ENCODE results near the gene APEH. TPM values are rescaled to one million over a fixed set of nuclear protein-coding genes. Genes with fewer than 3 reads are reported as not detected.

APEH gene
- total and polyA plus RNA-seq, 9 of the 15 experiments (the other 6 are each of a cell fraction or from before 2014, with no cell fraction given), result 70.9 to 177 (median 117) TPM

DNA sequence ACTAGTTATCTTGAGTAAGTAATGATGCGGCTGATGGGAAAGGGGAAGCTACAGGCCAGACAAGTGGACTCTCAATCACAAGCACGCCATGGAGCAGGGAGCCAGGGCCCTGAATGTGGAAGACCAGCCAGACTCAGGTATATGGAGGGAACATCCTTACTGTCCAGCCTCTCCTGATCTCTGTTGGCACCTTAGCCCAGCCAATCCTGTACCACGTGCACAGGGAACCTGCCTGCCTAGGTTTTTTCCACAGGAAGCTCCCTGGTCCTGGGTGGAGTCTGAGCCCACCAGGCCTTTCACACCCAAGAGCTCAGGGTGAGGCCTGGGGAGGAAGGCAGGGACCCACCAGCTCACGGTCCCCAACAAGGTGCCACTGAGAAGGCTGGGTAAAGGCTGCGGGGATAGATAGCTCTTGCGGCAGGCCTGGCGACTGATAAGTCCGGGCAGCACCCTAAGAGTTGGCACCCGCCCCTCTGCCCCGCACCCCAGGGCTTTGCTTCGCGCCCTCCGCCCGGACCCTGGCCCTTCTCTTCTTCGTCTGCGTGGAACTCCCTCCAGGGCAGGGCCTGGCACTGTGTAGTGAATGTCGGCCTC, 933 bp upstream of the APEH start (continued):
- TF ChIP-seq RNF2 (IDR thresholded peaks at IDR 0.05) (no peak), CBX8 (IDR thresholded peaks at IDR 0.05; ENCODE audit: borderline replicate concordance, extremely low read depth, low read depth, low read length, poor library complexity, severe bottlenecking) (no peak), PHF8 (IDR thresholded peaks at IDR 0.05; ENCODE audit: borderline replicate concordance, low read length) (peak; percentile 24; the same call in 1 of the 2 replicates), ZNF384 (IDR thresholded peaks at IDR 0.05; ENCODE audit: low read depth, low read length) (peak; percentile 30; the same call in 1 of the 2 replicates), TBP (optimal IDR thresholded peaks at IDR 0.05; ENCODE audit: low read depth, low read length) (no peak), BCL6 (CRISPR knock-in tag; IDR thresholded peaks at IDR 0.05) (no peak), ZNF696 (CRISPR knock-in tag; conservative IDR thresholded peaks at IDR 0.05) (no peak), IRF2 (CRISPR knock-in tag; IDR thresholded peaks at IDR 0.05) (no peak), ZNF316 (IDR thresholded peaks at IDR 0.05) (no peak), DACH1 (IDR thresholded peaks at IDR 0.05; ENCODE audit: partially characterized antibody) (no peak), HSF4 (CRISPR knock-in tag; IDR thresholded peaks at IDR 0.05; ENCODE audit: borderline replicate concordance) (no peak), ETS2 (tag; IDR thresholded peaks at IDR 0.05; ENCODE audit: borderline replicate concordance, poor library complexity, severe bottlenecking) (no peak)
- TF ChIP-seq, protein P1, sequence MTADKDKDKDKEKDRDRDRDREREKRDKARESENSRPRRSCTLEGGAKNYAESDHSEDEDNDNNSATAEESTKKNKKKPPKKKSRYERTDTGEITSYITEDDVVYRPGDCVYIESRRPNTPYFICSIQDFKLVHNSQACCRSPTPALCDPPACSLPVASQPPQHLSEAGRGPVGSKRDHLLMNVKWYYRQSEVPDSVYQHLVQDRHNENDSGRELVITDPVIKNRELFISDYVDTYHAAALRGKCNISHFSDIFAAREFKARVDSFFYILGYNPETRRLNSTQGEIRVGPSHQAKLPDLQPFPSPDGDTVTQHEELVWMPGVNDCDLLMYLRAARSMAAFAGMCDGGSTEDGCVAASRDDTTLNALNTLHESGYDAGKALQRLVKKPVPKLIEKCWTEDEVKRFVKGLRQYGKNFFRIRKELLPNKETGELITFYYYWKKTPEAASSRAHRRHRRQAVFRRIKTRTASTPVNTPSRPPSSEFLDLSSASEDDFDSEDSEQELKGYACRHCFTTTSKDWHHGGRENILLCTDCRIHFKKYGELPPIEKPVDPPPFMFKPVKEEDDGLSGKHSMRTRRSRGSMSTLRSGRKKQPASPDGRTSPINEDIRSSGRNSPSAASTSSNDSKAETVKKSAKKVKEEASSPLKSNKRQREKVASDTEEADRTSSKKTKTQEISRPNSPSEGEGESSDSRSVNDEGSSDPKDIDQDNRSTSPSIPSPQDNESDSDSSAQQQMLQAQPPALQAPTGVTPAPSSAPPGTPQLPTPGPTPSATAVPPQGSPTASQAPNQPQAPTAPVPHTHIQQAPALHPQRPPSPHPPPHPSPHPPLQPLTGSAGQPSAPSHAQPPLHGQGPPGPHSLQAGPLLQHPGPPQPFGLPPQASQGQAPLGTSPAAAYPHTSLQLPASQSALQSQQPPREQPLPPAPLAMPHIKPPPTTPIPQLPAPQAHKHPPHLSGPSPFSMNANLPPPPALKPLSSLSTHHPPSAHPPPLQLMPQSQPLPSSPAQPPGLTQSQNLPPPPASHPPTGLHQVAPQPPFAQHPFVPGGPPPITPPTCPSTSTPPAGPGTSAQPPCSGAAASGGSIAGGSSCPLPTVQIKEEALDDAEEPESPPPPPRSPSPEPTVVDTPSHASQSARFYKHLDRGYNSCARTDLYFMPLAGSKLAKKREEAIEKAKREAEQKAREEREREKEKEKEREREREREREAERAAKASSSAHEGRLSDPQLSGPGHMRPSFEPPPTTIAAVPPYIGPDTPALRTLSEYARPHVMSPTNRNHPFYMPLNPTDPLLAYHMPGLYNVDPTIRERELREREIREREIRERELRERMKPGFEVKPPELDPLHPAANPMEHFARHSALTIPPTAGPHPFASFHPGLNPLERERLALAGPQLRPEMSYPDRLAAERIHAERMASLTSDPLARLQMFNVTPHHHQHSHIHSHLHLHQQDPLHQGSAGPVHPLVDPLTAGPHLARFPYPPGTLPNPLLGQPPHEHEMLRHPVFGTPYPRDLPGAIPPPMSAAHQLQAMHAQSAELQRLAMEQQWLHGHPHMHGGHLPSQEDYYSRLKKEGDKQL (CRISPR knock-in tag; IDR thresholded peaks at IDR 0.05; ENCODE audit: borderline replicate concordance), result no peak
- TF ChIP-seq, protein P2, sequence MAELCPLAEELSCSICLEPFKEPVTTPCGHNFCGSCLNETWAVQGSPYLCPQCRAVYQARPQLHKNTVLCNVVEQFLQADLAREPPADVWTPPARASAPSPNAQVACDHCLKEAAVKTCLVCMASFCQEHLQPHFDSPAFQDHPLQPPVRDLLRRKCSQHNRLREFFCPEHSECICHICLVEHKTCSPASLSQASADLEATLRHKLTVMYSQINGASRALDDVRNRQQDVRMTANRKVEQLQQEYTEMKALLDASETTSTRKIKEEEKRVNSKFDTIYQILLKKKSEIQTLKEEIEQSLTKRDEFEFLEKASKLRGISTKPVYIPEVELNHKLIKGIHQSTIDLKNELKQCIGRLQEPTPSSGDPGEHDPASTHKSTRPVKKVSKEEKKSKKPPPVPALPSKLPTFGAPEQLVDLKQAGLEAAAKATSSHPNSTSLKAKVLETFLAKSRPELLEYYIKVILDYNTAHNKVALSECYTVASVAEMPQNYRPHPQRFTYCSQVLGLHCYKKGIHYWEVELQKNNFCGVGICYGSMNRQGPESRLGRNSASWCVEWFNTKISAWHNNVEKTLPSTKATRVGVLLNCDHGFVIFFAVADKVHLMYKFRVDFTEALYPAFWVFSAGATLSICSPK (IDR thresholded peaks at IDR 0.05; ENCODE audit: borderline replicate concordance), result no peak
- TF ChIP-seq, protein P3, sequence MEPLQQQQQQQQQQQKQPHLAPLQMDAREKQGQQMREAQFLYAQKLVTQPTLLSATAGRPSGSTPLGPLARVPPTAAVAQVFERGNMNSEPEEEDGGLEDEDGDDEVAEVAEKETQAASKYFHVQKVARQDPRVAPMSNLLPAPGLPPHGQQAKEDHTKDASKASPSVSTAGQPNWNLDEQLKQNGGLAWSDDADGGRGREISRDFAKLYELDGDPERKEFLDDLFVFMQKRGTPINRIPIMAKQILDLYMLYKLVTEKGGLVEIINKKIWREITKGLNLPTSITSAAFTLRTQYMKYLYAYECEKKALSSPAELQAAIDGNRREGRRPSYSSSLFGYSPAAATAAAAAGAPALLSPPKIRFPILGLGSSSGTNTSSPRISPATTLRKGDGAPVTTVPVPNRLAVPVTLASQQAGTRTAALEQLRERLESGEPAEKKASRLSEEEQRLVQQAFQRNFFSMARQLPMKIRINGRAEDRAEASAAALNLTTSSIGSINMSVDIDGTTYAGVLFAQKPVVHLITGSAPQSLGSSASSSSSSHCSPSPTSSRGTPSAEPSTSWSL (CRISPR knock-in tag; IDR thresholded peaks at IDR 0.05; ENCODE audit: borderline replicate concordance), result no peak
- TF ChIP-seq, protein P4, sequence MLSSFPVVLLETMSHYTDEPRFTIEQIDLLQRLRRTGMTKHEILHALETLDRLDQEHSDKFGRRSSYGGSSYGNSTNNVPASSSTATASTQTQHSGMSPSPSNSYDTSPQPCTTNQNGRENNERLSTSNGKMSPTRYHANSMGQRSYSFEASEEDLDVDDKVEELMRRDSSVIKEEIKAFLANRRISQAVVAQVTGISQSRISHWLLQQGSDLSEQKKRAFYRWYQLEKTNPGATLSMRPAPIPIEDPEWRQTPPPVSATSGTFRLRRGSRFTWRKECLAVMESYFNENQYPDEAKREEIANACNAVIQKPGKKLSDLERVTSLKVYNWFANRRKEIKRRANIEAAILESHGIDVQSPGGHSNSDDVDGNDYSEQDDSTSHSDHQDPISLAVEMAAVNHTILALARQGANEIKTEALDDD (IDR thresholded peaks at IDR 0.05), result peak; percentile 55; the same call in 1 of the 2 replicates
- TF ChIP-seq, protein P5, sequence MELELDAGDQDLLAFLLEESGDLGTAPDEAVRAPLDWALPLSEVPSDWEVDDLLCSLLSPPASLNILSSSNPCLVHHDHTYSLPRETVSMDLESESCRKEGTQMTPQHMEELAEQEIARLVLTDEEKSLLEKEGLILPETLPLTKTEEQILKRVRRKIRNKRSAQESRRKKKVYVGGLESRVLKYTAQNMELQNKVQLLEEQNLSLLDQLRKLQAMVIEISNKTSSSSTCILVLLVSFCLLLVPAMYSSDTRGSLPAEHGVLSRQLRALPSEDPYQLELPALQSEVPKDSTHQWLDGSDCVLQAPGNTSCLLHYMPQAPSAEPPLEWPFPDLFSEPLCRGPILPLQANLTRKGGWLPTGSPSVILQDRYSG (tag; conservative IDR thresholded peaks at IDR 0.05; ENCODE audit: low read depth), result no peak
